GM12874 (cell line): ENCODE measurements around the gene SFMBT2.

Experiments used
- TF ChIP-seq, protein P1 (sequence below): IDR thresholded peaks from 2 replicates; pipeline ENCODE4 v1.5.1; 2011; ENCODE audit warnings: low read depth, mild to moderate bottlenecking, control low read depth, low read length, moderate library complexity; ENCODE audit not compliant: insufficient read depth

SFMBT2 gene

DNA sequence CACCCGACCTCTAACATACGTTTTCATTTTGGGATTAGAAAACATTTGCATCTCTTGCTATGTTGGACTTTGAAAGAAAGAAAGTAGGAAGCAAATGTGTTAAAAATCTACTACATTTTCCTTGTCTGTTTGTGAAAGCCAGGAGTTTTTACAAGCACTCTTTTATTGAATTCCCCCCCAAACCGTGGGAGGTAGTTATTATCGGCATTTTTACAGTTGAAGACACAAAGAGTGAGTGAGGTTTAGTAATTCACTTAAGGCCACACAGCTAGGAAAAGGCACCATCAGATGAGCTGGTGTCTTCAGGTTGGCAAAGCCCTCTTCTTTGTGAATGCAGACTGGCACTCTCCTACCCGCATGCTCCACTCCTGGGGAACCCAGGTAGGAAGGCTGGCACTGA, 23.5 kb upstream of the SFMBT2 start:
- TF ChIP-seq, protein P1, sequence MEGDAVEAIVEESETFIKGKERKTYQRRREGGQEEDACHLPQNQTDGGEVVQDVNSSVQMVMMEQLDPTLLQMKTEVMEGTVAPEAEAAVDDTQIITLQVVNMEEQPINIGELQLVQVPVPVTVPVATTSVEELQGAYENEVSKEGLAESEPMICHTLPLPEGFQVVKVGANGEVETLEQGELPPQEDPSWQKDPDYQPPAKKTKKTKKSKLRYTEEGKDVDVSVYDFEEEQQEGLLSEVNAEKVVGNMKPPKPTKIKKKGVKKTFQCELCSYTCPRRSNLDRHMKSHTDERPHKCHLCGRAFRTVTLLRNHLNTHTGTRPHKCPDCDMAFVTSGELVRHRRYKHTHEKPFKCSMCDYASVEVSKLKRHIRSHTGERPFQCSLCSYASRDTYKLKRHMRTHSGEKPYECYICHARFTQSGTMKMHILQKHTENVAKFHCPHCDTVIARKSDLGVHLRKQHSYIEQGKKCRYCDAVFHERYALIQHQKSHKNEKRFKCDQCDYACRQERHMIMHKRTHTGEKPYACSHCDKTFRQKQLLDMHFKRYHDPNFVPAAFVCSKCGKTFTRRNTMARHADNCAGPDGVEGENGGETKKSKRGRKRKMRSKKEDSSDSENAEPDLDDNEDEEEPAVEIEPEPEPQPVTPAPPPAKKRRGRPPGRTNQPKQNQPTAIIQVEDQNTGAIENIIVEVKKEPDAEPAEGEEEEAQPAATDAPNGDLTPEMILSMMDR: no peak

- TF ChIP-seq, protein P1: no peak
Observed at GRCh38 chr10:7433861-7434260, 23.0 kb upstream of the SFMBT2 start.

GRCh38 chr10:7432884-7433726, 22.3 kb upstream of the SFMBT2 start:
- TF ChIP-seq, protein P1: no peak

- TF ChIP-seq, protein P1: no peak
Observed at GRCh38 chr10:7428673-7429350, 18.0 kb upstream of the SFMBT2 start.

DNA sequence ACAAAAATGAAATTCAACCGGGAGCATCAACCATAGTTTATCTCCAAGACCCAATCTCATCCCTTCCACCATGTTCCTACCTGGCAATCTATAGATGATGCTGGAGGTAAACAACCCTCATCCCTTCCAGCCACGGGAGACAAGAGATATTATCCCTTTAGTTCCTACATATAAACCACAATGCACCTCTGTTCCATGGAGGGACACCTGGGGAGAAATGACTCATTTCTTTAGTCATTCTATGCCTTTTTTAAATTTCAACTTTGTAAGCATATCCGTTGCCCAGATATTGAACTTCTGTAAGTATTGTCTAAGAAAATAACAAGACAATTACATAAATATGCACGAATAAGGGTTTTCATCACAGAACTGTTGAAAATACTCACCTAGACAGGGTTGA, 15.5 kb upstream of the SFMBT2 start:
- TF ChIP-seq, protein P1: no peak

DNA sequence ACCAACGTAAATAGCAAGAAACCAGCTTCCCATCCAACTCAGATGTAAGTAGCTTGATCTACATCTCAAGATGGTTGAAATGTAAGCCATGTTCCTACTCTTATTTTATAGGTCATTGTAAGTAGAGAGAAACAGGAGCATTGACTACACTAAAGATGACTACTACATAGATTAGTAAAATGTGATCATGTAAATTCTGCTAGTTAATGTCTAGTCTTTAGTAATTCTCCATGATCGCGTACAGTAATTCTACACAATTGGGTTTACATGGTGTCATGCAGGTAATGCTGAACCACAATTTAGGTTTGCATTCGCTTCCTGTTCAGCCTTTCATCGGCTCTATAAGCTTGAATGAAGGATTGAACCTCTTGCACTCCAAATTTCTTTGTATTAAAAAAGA, 14.9 kb upstream of the SFMBT2 start:
- TF ChIP-seq, protein P1: no peak

DNA sequence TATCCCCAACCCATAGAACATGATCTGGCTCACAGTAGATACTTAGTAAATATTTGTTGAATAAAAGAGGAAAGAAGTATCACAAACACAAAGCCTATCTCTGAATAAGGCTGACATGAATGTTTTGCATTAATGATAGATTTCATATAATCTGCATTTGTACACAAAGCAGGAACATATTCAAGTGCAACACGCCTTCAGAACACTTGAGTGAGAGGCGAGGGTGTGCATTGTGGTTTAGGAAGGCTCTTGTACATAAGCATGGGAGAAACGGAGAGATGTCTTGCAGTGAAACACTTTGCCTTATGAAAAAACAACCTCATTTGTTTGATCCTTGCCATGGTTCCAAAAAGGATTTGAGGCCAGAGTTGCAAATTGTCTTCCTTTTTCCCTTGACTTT, 14.1 kb upstream of the SFMBT2 start:
- TF ChIP-seq, protein P1: no peak
